Panc1 (cell line): ENCODE measurements around the gene CARMIL3. TPM values are rescaled to one million over a fixed set of nuclear protein-coding genes. Genes with fewer than 3 reads are reported as not detected.
A peak's percentile ranks its signal among the peaks of the same experiment; 100 is the strongest.

ENCODE experiments used
- ATAC-seq: fragments of 200-7000 bp; cut with Tn5 transposase; 2 replicates; pipeline ENCODE4 v1.9.1; 2020; ENCODE audit warnings: mild to moderate bottlenecking, moderate library complexity
- BruUV-seq: library from RNA; stranded (reverse); fragments of 400-500 nt; replicated peaks from 2 replicates; lab custom pipeline; 2021; lab: Mats Ljungman, UMichigan
- CTCF ChIA-PET: fragments of 300-600 bp; sonication (Branson Sonifier 250); formaldehyde crosslinking; loops from one replicate; lab custom pipeline; 2022; ENCODE audit warnings: antibody characterized with exemption; lab: Charles Lee
- POLR2A ChIA-PET: fragments of 300-600 bp; sonication (Branson Sonifier 250); formaldehyde crosslinking; loops from one replicate; lab custom pipeline; 2022; ENCODE audit warnings: antibody characterized with exemption; lab: Charles Lee
- DNase-seq: peaks from one replicate; pipeline ENCODE4 v3.0.0-alpha.2; 2010; ENCODE audit warnings: low read depth, low spot score
- H3K27ac ChIP-seq: 2 replicates; pipeline ENCODE4 v1.5.1; 2011; ENCODE audit warnings: mild to moderate bottlenecking, low read length, inconsistent platforms
- H3K27me3 ChIP-seq: fragments of 200-500 bp; sonication (Bioruptor generic); 2 replicates; pipeline ENCODE4 v1.6.0; 2014; ENCODE audit warnings: low read length, inconsistent platforms; ENCODE audit not compliant: control insufficient read depth, insufficient read depth
- H3K36me3 ChIP-seq: fragments of 200-500 bp; sonication (Bioruptor generic); 2 replicates; pipeline ENCODE4 v1.5.1; 2014; ENCODE audit warnings: inconsistent platforms, mild to moderate bottlenecking, low read length, moderate library complexity; ENCODE audit not compliant: control insufficient read depth, insufficient read depth
- H3K4me1 ChIP-seq: 2 replicates; pipeline ENCODE4 v1.5.1; 2011; ENCODE audit warnings: inconsistent platforms, mild to moderate bottlenecking, low read length, moderate library complexity; ENCODE audit not compliant: control insufficient read depth, insufficient read depth
- H3K4me3 ChIP-seq, 2 experiments: 2 replicates each; pipeline ENCODE4 v1.5.1; 2011 to 2012; ENCODE audit warnings: low read depth in 2 of 2, low read length in 2 of 2, mild to moderate bottlenecking in 2 of 2, inconsistent platforms in 1 of 2, moderate library complexity in 1 of 2
- H3K9me3 ChIP-seq: fragments of 200-500 bp; sonication (Bioruptor generic); 2 replicates; pipeline ENCODE4 v1.5.1; 2014; ENCODE audit warnings: low read depth, mild to moderate bottlenecking, inconsistent platforms, low read length, moderate library complexity; ENCODE audit not compliant: control insufficient read depth, insufficient read depth
- POLR2AphosphoS5 ChIP-seq: IDR thresholded peaks from 2 replicates; pipeline ENCODE4 v1.6.1; 2012; ENCODE audit warnings: mild to moderate bottlenecking, low read depth, low read length, moderate library complexity
- SIN3A ChIP-seq: IDR thresholded peaks from 2 replicates; pipeline ENCODE4 v1.6.1; 2012; ENCODE audit warnings: low read depth, mild to moderate bottlenecking, low read length, moderate library complexity, borderline replicate concordance; ENCODE audit not compliant: insufficient read depth
- TCF7L2 ChIP-seq: IDR thresholded peaks from 2 replicates; pipeline ENCODE4 v1.6.1; 2011; ENCODE audit warnings: mild to moderate bottlenecking, low read depth, low read length, inconsistent platforms
- in situ Hi-C: cut with HindIII; loops from 2 replicates; pipeline ENCODE4 v1.10.0; 2016; ENCODE audit warnings: low sequenced_read_pairs, low pct_unique_long_range_greater_than_20kb
- intact Hi-C: fragments of 100-400 bp; cut with micrococcal nuclease; formaldehyde crosslinking; loops from one replicate; pipeline ENCODE4 v1.10.0; 2022; ENCODE audit not compliant: unreplicated experiment
- total RNA-seq: library from RNA; stranded (reverse); gene quantifications from one replicate; pipeline ENCODE4 v1.2.1, GENCODE V29; 2021; ENCODE audit not compliant: unreplicated experiment
- TF ChIP-seq, protein P1 (sequence below), 2 experiments: IDR thresholded peaks; 2 replicates each; pipeline ENCODE4 v1.6.1; 2011 to 2012; ENCODE audit warnings: low read depth in 2 of 2, control low read depth in 1 of 2, low read length in 1 of 2, mild to moderate bottlenecking in 1 of 2, moderate library complexity in 1 of 2; ENCODE audit not compliant: insufficient read depth in 1 of 2
- TF ChIP-seq, protein P2 (sequence below): fragments of 450-650 bp; IDR thresholded peaks from 2 replicates; pipeline ENCODE4 v1.5.1; 2017; ENCODE audit warnings: mild to moderate bottlenecking

CARMIL3 gene
- total RNA-seq, 1 experiment from 2014 or later: 0.15 TPM

DNA sequence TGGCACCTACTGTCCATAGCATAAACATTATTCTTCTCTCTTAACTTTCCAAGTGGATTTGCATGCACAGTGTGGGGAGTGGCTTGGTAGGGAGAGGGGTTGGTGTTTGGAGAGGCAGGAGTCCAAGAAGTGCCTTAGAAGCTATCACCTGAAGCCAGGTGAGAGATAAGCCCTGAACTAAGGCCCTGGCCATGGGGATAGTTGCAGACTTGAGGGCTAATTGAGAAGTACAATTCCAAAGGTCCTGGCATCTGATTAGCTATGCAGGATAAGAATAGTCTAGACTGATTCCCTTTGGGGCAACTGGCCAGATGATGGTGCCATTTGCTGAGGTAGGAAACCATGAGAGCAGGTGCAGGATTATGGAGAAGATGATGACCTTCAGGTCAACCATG is 40.3 kb downstream of the CARMIL3 start:
- BruUV-seq: no TSS peak
- in situ Hi-C loops: no loop called here
- ATAC-seq: no peak

DNA sequence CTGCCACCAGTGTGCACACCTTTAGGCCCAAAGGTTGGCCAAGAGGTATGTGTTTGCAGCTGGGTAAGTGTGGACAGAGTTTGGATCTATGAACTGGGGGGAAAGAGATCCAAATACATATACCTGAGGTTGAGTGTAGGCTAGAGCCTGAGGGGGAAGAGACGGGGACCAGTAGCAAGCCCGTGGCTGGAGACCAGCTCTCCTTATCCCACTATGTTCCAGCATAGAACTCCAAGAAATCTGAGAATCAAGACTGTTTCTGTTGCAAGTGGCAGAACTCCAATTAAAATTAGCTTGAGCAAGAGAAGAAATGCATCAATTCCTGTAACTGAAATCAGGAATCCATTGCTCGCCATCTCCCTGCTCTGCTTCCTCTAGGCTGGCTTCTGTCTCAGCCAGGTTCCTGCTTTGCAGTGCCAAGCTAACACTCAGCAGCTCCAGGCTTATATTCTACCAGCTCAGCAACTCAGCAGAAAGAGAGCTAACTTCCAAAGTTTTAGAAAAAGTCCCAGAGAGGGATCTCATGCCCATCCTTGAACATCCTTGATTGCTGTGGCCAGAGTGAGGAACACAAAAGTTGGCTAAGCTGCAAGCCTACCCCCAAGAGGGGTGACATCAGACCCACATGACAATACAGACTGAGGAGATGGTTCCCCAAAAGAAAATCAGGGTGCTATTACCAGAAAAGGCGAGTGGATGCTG is 40.8 kb downstream of the CARMIL3 start:
- ChIA-PET POLR2A (no interaction called here), CTCF (interaction anchor here (0.5 to 4.0 kb wide), 2 partner anchors 35 to 84 kb away, joined by 3 to 50 read pairs; no protein-coding TSS in a partner anchor)
- Histone ChIP-seq H3K4me3 (no peak overlapping the region), H3K27me3 (no peaks in the 10 kb centered on the region), H3K9me3 (no peaks in the 10 kb centered on the region), H3K4me1 (peaks cover 5% of the 10 kb centered on the region; the same call in 1 of the 2 replicates), H3K27ac (peak overlapping the region; percentile 84; the same call in 1 of the 2 replicates), H3K36me3 (no peaks in the 10 kb centered on the region; the same call in 1 of the 2 replicates)
- TF ChIP-seq TCF7L2: no peak
- TF ChIP-seq, protein P1, sequence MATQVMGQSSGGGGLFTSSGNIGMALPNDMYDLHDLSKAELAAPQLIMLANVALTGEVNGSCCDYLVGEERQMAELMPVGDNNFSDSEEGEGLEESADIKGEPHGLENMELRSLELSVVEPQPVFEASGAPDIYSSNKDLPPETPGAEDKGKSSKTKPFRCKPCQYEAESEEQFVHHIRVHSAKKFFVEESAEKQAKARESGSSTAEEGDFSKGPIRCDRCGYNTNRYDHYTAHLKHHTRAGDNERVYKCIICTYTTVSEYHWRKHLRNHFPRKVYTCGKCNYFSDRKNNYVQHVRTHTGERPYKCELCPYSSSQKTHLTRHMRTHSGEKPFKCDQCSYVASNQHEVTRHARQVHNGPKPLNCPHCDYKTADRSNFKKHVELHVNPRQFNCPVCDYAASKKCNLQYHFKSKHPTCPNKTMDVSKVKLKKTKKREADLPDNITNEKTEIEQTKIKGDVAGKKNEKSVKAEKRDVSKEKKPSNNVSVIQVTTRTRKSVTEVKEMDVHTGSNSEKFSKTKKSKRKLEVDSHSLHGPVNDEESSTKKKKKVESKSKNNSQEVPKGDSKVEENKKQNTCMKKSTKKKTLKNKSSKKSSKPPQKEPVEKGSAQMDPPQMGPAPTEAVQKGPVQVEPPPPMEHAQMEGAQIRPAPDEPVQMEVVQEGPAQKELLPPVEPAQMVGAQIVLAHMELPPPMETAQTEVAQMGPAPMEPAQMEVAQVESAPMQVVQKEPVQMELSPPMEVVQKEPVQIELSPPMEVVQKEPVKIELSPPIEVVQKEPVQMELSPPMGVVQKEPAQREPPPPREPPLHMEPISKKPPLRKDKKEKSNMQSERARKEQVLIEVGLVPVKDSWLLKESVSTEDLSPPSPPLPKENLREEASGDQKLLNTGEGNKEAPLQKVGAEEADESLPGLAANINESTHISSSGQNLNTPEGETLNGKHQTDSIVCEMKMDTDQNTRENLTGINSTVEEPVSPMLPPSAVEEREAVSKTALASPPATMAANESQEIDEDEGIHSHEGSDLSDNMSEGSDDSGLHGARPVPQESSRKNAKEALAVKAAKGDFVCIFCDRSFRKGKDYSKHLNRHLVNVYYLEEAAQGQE (IDR thresholded peaks at IDR 0.05; ENCODE audit: insufficient read depth in 1 of 2, low read depth in 2 of 2, low read length in 1 of 2): no peak
- no peak for TF ChIP-seq SIN3A
- TF ChIP-seq, protein P2, sequence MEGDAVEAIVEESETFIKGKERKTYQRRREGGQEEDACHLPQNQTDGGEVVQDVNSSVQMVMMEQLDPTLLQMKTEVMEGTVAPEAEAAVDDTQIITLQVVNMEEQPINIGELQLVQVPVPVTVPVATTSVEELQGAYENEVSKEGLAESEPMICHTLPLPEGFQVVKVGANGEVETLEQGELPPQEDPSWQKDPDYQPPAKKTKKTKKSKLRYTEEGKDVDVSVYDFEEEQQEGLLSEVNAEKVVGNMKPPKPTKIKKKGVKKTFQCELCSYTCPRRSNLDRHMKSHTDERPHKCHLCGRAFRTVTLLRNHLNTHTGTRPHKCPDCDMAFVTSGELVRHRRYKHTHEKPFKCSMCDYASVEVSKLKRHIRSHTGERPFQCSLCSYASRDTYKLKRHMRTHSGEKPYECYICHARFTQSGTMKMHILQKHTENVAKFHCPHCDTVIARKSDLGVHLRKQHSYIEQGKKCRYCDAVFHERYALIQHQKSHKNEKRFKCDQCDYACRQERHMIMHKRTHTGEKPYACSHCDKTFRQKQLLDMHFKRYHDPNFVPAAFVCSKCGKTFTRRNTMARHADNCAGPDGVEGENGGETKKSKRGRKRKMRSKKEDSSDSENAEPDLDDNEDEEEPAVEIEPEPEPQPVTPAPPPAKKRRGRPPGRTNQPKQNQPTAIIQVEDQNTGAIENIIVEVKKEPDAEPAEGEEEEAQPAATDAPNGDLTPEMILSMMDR: no peak
- intact Hi-C loops: no loop called here
- TSS peak; percentile 66 for BruUV-seq
- ATAC-seq: no peak
- no peak for DNase-seq
- in situ Hi-C loops: no loop called here

More for the DNA sequence above, 40.3 kb downstream of the CARMIL3 start:
- H3K36me3 ChIP-seq: no peaks in the 10 kb centered on the region; the same call in 1 of the 2 replicates
- no peaks in the 10 kb centered on the region for H3K27me3 ChIP-seq
- ChIA-PET CTCF (interaction anchor here (4.0 kb wide), 1 partner anchor 34 kb away, joined by 50 read pairs; no protein-coding TSS in a partner anchor), POLR2A (no interaction called here)
- H3K27ac ChIP-seq: no peak overlapping the region
- peaks cover 5% of the 10 kb centered on the region; the same call in 1 of the 2 replicates for H3K4me1 ChIP-seq
- DNase-seq: no peak
- no peaks in the 10 kb centered on the region for H3K9me3 ChIP-seq
- H3K4me3 ChIP-seq: no peak overlapping the region
- TF ChIP-seq, protein P2: no peak
- TF ChIP-seq, protein P1 (IDR thresholded peaks at IDR 0.05; ENCODE audit: insufficient read depth in 1 of 2, low read depth in 2 of 2, low read length in 1 of 2): no peak
- no peak for TF ChIP-seq POLR2AphosphoS5
- TF ChIP-seq SIN3A: no peak
- TF ChIP-seq TCF7L2: no peak
- intact Hi-C loops: no loop called here
